H1 (cell line): ENCODE data around the gene DRAM1. TPM values are rescaled to one million over a fixed set of nuclear protein-coding genes. Genes with fewer than 3 reads are reported as not detected.

Experiments used
- CTCF ChIA-PET: fragments of 300-600 bp; sonication (Branson Sonifier 250); formaldehyde crosslinking; loops from one replicate; lab custom pipeline; 2021; ENCODE audit not compliant: partially characterized antibody; lab: Charles Lee
- POLR2A ChIA-PET: fragments of 300-600 bp; sonication (Branson Sonifier 250); formaldehyde crosslinking; loops from one replicate; lab custom pipeline; 2021; ENCODE audit warnings: inconsistent platforms; ENCODE audit not compliant: partially characterized antibody; lab: Charles Lee
- DNase-seq, 2 experiments: peaks; one replicate each; pipeline versions ENCODE4 v3.0.0 to v3.0.0-alpha.2; 2010 to 2022; ENCODE audit warnings: low spot score in 2 of 2, low read depth in 1 of 2, mixed read lengths in 1 of 2
- FAIRE-seq: peaks from 2 replicates; lab custom pipeline; 2011; peaks lifted over from hg19 to GRCh38; lab: Jason Lieb, UNC
- H2AFZ ChIP-seq: 2 replicates; pipeline ENCODE4 v1.8.1; 2012; ENCODE audit warnings: low read length, inconsistent platforms
- H2AK5ac ChIP-seq: 2 replicates; pipeline ENCODE4 v1.6.1; 2013; ENCODE audit warnings: low read depth, low read length
- H2BK120ac ChIP-seq: replicated peaks from 2 replicates; pipeline ENCODE3; 2013; ENCODE audit warnings: low read depth, low read length, inconsistent platforms
- H2BK12ac ChIP-seq: 2 replicates; pipeline ENCODE4 v1.6.1; 2013; ENCODE audit warnings: low read depth, low read length
- H2BK15ac ChIP-seq: 2 replicates; pipeline ENCODE4 v1.6.1; 2013; ENCODE audit warnings: low read length
- H2BK20ac ChIP-seq: 2 replicates; pipeline ENCODE4 v1.6.1; 2013; ENCODE audit warnings: low read length
- H2BK5ac ChIP-seq: 2 replicates; pipeline ENCODE4 v1.6.1; 2013; ENCODE audit warnings: low read depth, low read length
- H3K14ac ChIP-seq: 2 replicates; pipeline ENCODE4 v1.6.1; 2013; ENCODE audit warnings: inconsistent platforms; ENCODE audit not compliant: insufficient read length
- H3K18ac ChIP-seq: 2 replicates; pipeline ENCODE4 v1.6.1; 2013; ENCODE audit warnings: low read length; ENCODE audit errors: extremely low read depth
- H3K23ac ChIP-seq: 2 replicates; pipeline ENCODE4 v1.6.1; 2013; ENCODE audit warnings: inconsistent platforms; ENCODE audit not compliant: insufficient read length
- H3K23me2 ChIP-seq: 2 replicates; pipeline ENCODE4 v1.6.1; 2013; ENCODE audit warnings: low read depth, low read length
- H3K27ac ChIP-seq: 2 replicates; pipeline ENCODE4 v1.6.1; 2011; ENCODE audit warnings: low read depth, low read length, inconsistent platforms
- H3K27me3 ChIP-seq, 4 experiments: replicated peaks in 1 of 4; 1 replicate in 1 of 4; 2 replicates in 3 of 4; pipeline versions ENCODE4 v1.6.1 to v1.8.1; 2011 to 2013; ENCODE audit warnings: low read length in 3 of 4, mild to moderate bottlenecking in 3 of 4, inconsistent platforms in 2 of 4, mixed read lengths in 2 of 4, moderate library complexity in 1 of 4; ENCODE audit not compliant: control insufficient read depth in 3 of 4, insufficient read depth in 3 of 4; ENCODE audit errors: extremely low read depth in 1 of 4
- H3K36me3 ChIP-seq, 4 experiments: 2 replicates each; pipeline versions ENCODE4 v1.6.1 to v1.8.1; 2011 to 2013; ENCODE audit warnings: mild to moderate bottlenecking in 4 of 4, low read length in 3 of 4, moderate library complexity in 2 of 4, control low read depth in 1 of 4, inconsistent platforms in 1 of 4; ENCODE audit not compliant: insufficient read depth in 4 of 4, control insufficient read depth in 2 of 4
- H3K4ac ChIP-seq: replicated peaks from 2 replicates; pipeline ENCODE3; 2013; ENCODE audit warnings: low read length, low read depth, mixed read lengths, inconsistent platforms; ENCODE audit not compliant: insufficient read length
- H3K4me1 ChIP-seq, 4 experiments: replicated peaks in 1 of 4; 1 replicate in 1 of 4; 2 replicates in 3 of 4; pipeline versions ENCODE4 v1.6.1 to v1.8.1; 2011 to 2013; ENCODE audit warnings: low read length in 3 of 4, inconsistent platforms in 2 of 4, mixed read lengths in 1 of 4; ENCODE audit not compliant: insufficient read depth in 4 of 4, control insufficient read depth in 3 of 4
- H3K4me2 ChIP-seq, 2 experiments: 2 replicates each; pipeline versions ENCODE4 v1.6.1 to v1.8.1; 2011 to 2013; ENCODE audit warnings: low read depth in 2 of 2, low read length in 2 of 2, control low read depth in 1 of 2, inconsistent platforms in 1 of 2, mild to moderate bottlenecking in 1 of 2; ENCODE audit not compliant: insufficient read depth in 1 of 2
- H3K4me3 ChIP-seq, 4 experiments: fragments of 200-600, 300-600 bp in 1 of 4; sonication (generic), shearing (Covaris generic), sonication (Bioruptor Twin) in 1 of 4; 2 replicates each; pipeline versions ENCODE4 v1.5.1 to v1.8.1; 2011 to 2016; ENCODE audit warnings: low read length in 4 of 4, low read depth in 3 of 4, control low read depth in 2 of 4, inconsistent platforms in 2 of 4, mild to moderate bottlenecking in 2 of 4, mixed read lengths in 1 of 4, moderate library complexity in 1 of 4; ENCODE audit not compliant: insufficient read depth in 2 of 4; ENCODE audit errors: extremely low read depth in 1 of 4
- H3K56ac ChIP-seq: replicated peaks from 2 replicates; pipeline ENCODE3; 2013; ENCODE audit warnings: low read depth, mild to moderate bottlenecking, mixed read lengths, low read length, inconsistent platforms; ENCODE audit not compliant: insufficient read length
- H3K79me1 ChIP-seq: 2 replicates; pipeline ENCODE4 v1.6.1; 2013; ENCODE audit warnings: low read depth, low read length, control low read depth
- H3K79me2 ChIP-seq, 2 experiments: 2 replicates each; pipeline versions ENCODE4 v1.6.1 to v1.8.1; 2012 to 2013; ENCODE audit warnings: low read length in 2 of 2, mild to moderate bottlenecking in 2 of 2, inconsistent platforms in 1 of 2; ENCODE audit not compliant: insufficient read depth in 2 of 2, control insufficient read depth in 1 of 2
- H3K9ac ChIP-seq, 4 experiments: replicated peaks in 1 of 4; 1 replicate in 1 of 4; 2 replicates in 3 of 4; pipeline versions ENCODE4 v1.6.1 to v1.8.1; 2011 to 2013; ENCODE audit warnings: low read depth in 3 of 4, low read length in 3 of 4, control low read depth in 2 of 4, mild to moderate bottlenecking in 2 of 4, moderate library complexity in 2 of 4, inconsistent platforms in 1 of 4; ENCODE audit errors: extremely low read depth in 1 of 4
- H3K9me3 ChIP-seq, 2 experiments: 2 replicates each; pipeline versions ENCODE4 v1.6.1 to v1.8.1; 2012 to 2013; ENCODE audit warnings: mild to moderate bottlenecking in 2 of 2, moderate library complexity in 2 of 2, control low read depth in 1 of 2, inconsistent platforms in 1 of 2, low read depth in 1 of 2, low read length in 1 of 2, mixed read lengths in 1 of 2; ENCODE audit not compliant: insufficient read depth in 2 of 2
- H4K20me1 ChIP-seq, 2 experiments: replicated peaks in 1 of 2; 2 replicates each; pipeline versions ENCODE3 to v1.8.1; 2011 to 2013; ENCODE audit warnings: inconsistent platforms in 2 of 2, low read length in 2 of 2, mild to moderate bottlenecking in 1 of 2; ENCODE audit not compliant: insufficient read depth in 2 of 2, control insufficient read depth in 1 of 2
- H4K5ac ChIP-seq: 2 replicates; pipeline ENCODE4 v1.6.1; 2013; ENCODE audit warnings: low read length, low read depth, mixed read lengths, inconsistent platforms; ENCODE audit not compliant: insufficient read length
- H4K8ac ChIP-seq: 2 replicates; pipeline ENCODE4 v1.8.0; 2013; ENCODE audit warnings: mild to moderate bottlenecking, moderate library complexity, low read length, inconsistent platforms; ENCODE audit not compliant: insufficient read depth; ENCODE audit errors: extremely low read depth
- H4K91ac ChIP-seq: replicated peaks from 2 replicates; pipeline ENCODE3; 2013; ENCODE audit warnings: low read length, mixed read lengths, inconsistent platforms; ENCODE audit not compliant: insufficient read length
- BRCA1 ChIP-seq: IDR thresholded peaks from 2 replicates; pipeline ENCODE4 v1.6.1; 2012; ENCODE audit warnings: low read depth, low read length, improper control_type of control experiment
- HDAC6 ChIP-seq: IDR thresholded peaks from one replicate; pipeline ENCODE4 v1.7.1; 2012; ENCODE audit warnings: low read depth, mild to moderate bottlenecking, inconsistent platforms, low read length, moderate library complexity
- SAP30 ChIP-seq: fragments of 300-600 bp; sonication (generic); IDR thresholded peaks from 2 replicates; pipeline ENCODE4 v1.7.1; 2012; ENCODE audit warnings: low read length, moderate library complexity, mild to moderate bottlenecking, inconsistent platforms; ENCODE audit not compliant: insufficient read depth, insufficient replicate concordance
- TAF1 ChIP-seq: IDR thresholded peaks from 2 replicates; pipeline ENCODE4 v1.6.1; 2011; ENCODE audit warnings: mild to moderate bottlenecking, low read depth, low read length
- WGBS, 2 experiments: shearing (Covaris generic) in 1 of 2; methylation state at CpG; one replicate each; pipeline versions ENCODE4 v1.1.6 to v1.1.7; 2013 to 2015; ENCODE audit warnings: low lambda C conversion rate in 2 of 2, mixed read lengths in 2 of 2, inconsistent platforms in 1 of 2, low coverage in 1 of 2, missing lambda C conversion rate in 1 of 2; ENCODE audit not compliant: insufficient replicate concordance in 2 of 2, insufficient coverage in 1 of 2, insufficient read length in 1 of 2; ENCODE audit errors: extremely low coverage in 1 of 2, missing lambda C conversion rate in 1 of 2; 5-methylcytosine and 5-hydroxymethylcytosine counted together
- polyA plus RNA-seq, 7 experiments: library from polyadenylated mRNA; depleted of rRNA in 3 of 7; stranded (reverse) in 5 of 7; unstranded in 2 of 7; fragments of >200 nt in 5 of 7; fragments of 200-250 nt in 2 of 7; gene quantifications; 1 replicate in 5 of 7; 2 replicates in 1 of 7; 4 replicates in 1 of 7; pipeline versions ENCODE4 v1.2.1 to v1.2.3, GENCODE V29; 2011 to 2013; ENCODE audit warnings: missing spikeins in 2 of 7, mixed read lengths in 2 of 7
- total RNA-seq: library from RNA; stranded (reverse); fragmentation: NEBNext Ultra II Directional; extraction: Animal tissue kit (Norgen Biotek cat#: 25700); gene quantifications from 2 replicates; pipeline ENCODE4 v1.2.1, GENCODE V29; 2021

Gene DRAM1
- total and polyA plus RNA-seq, 2 of the 8 experiments (the other 6 are each of a cell fraction or from before 2014, with no cell fraction given), result 4.6 to 6.2 TPM

- DNase-seq, result no peak
- Histone ChIP-seq H2BK15ac (no peak overlapping the region), H2BK5ac (no peak overlapping the region), H3K27me3 (no peaks in the 10 kb centered on the region), H2BK120ac (no peak overlapping the region), H3K79me2 (no peaks in the 10 kb centered on the region), H4K5ac (no peak overlapping the region), H2AK5ac (no peak overlapping the region), H2AFZ (no peak overlapping the region), H3K4me1 (no peaks in the 10 kb centered on the region), H2BK20ac (no peak overlapping the region), H3K4ac (no peak overlapping the region), H4K20me1 (no peaks in the 10 kb centered on the region), H3K4me2 (no peak overlapping the region), H4K91ac (no peak overlapping the region), H3K14ac (no peak overlapping the region), H3K36me3 (no peaks in the 10 kb centered on the region), H3K4me3 (no peak overlapping the region), H3K27ac (no peak overlapping the region), H3K9ac (no peak overlapping the region), H3K9me3 (peaks cover 4 to 6% of the 10 kb centered on the region in 2 experiments; a peak in 1 of 4 replicates), H3K23me2 (no peaks in the 10 kb centered on the region), H3K79me1 (no peaks in the 10 kb centered on the region), H2BK12ac (no peak overlapping the region), H3K56ac (no peak overlapping the region), H4K8ac (no peak overlapping the region), H3K23ac (no peak overlapping the region), H3K18ac (no peak overlapping the region)
- TF ChIP-seq BRCA1 (no peak), TAF1 (no peak), SAP30 (no peak), HDAC6 (no peak)
- FAIRE-seq, result no peak
- ChIA-PET POLR2A (no interaction called here), CTCF (interaction anchor here (1.4 kb wide), 1 partner anchor 15 kb away, joined by 3 read pairs; no protein-coding TSS in a partner anchor)
- 87% methylated on average over 2 of the region's 2 CpGs; no CpG with 5 or more reads in 1 of the 2 experiments for WGBS, 2 experiments
These were observed 82.2 kb downstream of the DRAM1 start for GRCh38 chr12:101959607-101960006.
